NCI-H1092 (cell line): ENCODE measurements around the gene AURKA.
"Not testable (repeated sequence)": the region's sequence is repeated elsewhere in the genome, so short reads cannot be mapped to it uniquely, and the experiment has no call there.

Experiments
- DNase-seq: peaks from one replicate; lab custom pipeline; 2025; lab: John Stamatoyannopoulos, UW

Gene AURKA

GRCh38 chr20:56391037-56391436 is 978 bp downstream of the AURKA start:
- DNase-seq = no peak

GRCh38 chr20:56390396-56390795 is 1.6 kb downstream of the AURKA start:
- DNase-seq = not testable (repeated sequence)

DNA sequence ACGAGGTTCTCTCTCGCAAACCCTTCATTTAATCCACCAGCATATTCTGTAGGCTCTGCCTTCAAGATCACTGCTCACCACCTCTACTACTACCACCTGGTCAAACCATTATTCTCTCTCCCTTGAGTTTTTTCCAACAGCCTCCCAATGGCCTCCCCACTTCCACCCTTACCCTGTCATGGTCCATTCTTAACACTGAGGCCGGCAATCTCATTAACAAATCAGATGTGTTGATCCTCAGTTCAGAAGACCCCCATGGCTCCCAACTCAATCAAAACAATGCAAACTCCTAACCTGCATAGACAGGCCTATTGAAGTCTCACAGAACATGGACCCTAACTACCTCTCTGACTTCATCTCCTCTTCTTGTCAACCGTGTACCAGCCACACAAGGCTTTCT is 2.2 kb downstream of the AURKA start:
- no peak for DNase-seq

DNA sequence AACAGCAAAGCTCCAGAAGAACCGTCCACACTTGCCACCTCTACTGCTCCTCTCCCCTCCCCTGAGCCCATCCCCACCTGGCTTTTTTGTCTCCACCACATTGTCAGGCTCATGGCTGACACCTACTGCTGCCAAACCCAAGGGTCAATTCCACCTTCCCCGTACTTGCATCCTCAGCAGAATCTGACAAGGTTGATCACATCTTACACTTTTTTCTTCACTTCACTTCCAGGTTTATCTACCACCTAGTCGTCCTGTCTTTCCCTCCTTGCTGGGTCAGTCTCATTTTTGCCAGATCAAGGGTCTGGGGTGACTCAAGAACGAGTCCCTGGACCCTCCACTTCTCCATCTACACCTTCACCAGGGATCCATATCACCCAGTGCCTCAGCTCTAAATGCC is 3.1 kb downstream of the AURKA start:
- DNase-seq = no peak

DNA sequence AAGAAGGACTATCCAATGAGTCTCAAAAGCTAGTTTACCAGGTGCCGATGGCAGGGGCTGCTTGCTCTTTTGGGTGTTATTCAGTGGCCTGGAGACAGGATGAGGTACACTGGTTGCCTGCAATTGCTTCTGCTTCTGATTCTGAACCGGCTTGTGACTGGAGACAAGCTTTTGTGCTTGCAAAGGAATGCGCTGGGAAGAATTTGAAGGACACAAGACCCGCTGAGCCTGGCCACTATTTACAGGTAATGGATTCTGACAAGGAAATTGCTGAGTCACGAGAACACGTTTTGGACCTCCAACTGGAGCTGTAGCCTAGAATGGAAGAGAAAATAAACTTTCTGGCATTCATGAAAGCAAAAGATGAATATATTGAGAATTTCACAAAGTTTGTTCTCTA is 5.8 kb downstream of the AURKA start:
- no peak for DNase-seq

DNA sequence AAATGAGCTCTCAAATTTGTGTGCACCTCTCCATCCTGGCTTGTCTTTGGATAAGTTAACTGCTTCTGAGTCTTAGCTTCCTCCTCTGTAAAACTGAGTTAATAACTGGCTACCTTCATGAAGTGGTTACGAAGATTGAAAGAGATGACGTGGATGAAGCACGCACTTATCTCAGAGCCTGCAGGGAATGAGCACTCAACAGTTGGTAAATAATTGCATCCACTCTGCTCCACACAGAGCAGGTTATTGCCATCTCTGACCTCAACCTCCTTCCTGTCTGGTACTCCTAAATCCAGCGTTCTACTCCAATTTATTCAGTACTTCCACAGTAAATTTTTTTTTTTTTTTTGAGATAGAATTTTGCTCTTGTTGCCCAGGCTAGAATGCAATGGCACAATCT is 6.9 kb downstream of the AURKA start:
- DNase-seq = no peak

DNA sequence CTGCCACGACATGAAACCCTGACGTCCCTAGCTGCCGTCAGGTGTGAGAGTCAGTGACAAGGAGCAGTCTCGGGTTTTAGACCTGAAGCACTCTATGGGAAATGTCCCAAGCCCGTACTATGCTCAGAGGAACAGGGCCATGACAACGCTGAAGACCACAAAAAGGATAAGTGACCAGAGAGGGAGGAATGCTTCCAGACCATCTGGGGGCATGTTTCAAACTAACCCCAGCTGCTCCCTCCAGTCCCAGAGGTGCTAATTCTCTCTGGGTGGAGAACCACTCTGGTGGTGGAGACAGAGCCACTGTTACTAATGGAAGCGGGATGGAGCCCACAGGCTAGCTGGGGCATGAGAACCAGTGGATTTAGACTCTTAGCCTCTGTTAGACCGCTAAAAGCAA is 8.7 kb downstream of the AURKA start:
- no peak for DNase-seq

- no peak for DNase-seq
These were observed 9.3 kb downstream of the AURKA start for GRCh38 chr20:56382696-56383095.

- no peak for DNase-seq
These were observed 10.5 kb downstream of the AURKA start for GRCh38 chr20:56381501-56381900.

GRCh38 chr20:56380375-56380774 is 11.6 kb downstream of the AURKA start:
- DNase-seq = no peak

- no peak for DNase-seq
These were observed 13.6 kb downstream of the AURKA start for GRCh38 chr20:56378386-56378785.

DNA sequence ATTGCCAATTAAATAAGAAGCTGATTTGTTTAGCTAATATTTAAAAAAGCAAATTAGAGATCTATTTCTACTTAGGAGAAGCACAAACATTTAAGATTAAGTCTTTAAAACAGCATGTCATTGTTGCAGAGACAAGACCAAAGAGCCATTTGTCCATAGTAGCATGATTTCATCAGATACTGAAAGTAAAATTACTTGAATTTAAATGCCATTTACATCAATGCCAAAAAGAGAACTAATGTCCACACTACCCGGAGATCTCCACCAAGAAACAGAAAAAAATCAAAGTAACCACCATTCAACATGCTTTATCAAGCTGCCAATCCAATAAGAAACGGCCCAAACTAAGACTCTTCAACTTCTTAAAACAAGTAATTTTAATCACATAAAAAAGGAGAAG is 15.7 kb downstream of the AURKA start:
- no peak for DNase-seq

DNA sequence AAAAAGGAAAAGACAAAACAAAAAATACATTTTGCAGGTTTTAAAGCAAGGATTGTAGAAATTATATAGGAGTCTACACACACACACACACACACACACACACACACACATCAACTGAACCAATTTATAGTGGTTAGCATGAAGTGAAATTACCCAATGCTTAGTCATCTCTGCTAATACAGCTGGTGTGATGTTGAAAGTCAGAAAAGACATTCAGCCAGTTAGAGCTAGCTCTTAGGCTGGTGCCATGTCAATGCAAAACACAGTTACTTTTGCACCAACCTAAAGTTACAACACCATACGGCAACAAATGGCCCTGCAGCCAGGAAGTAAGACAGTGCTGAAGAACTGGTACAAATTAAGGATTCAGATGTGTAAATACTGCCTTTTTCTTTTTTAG is 18.1 kb downstream of the AURKA start:
- no peak for DNase-seq

DNA sequence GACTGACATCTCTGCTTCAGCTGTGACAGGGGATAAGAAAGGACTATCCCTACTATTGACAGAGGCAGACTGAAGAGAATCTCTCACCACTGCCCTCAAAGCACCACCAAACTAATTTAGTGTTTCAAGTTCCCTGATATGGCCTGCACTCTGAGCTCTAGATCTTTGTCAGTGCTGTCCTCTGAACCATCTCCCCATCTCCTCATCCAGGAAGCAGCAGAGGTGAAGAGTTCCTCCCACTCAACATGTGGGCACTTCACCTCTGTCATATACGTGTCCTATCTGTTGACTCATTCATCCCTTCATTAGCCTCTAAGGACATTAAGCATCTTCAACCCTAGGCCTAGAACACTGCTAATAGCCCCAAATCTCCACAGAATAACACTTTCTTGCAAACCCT is 19.2 kb downstream of the AURKA start:
- DNase-seq = no peak

DNA sequence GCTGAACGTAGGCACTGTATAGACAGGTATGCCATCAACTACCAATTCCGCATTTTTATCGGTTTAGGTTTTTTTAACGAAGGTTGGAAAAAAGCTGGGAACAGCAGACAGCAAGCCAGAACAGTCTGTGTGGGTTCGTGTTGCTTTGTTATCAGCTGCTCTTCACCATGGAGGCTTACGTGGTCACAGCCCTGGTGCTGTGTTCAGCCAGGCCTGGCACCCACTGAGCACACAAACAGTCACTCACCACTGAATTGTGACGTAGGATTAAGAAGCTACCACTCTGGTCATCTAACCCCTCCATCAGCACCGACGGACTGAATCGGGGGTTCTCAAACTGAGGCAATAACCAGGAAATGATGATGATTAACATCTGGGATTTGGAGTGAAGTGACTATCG is 20.0 kb downstream of the AURKA start:
- DNase-seq = no peak

DNA sequence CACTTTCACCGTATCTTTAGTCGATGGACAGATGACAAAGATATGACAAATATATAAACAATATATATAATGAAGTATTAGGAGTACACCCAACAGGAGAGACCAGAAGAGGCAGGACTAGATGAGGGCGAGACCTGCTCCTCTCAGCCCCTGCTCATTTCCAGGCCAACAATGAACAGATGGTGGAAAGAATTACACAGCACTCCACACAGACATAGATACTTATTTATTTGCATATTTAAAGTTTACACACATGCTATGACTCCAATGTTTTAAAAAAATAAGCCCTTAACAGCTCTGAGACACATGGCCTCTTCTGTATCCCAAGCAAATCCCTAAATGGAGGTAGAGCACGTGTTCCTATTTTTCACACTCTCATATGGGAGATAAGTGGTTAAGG is 22.8 kb downstream of the AURKA start:
- DNase-seq = no peak

- no peak for DNase-seq
These were observed 23.5 kb downstream of the AURKA start for GRCh38 chr20:56368351-56369134.

GRCh38 chr20:56363491-56363890 is 28.5 kb downstream of the AURKA start:
- no peak for DNase-seq

- no peak for DNase-seq
These were observed 29.1 kb downstream of the AURKA start for GRCh38 chr20:56362833-56363413.

GRCh38 chr20:56361900-56362299 is 30.1 kb downstream of the AURKA start:
- DNase-seq = no peak

DNA sequence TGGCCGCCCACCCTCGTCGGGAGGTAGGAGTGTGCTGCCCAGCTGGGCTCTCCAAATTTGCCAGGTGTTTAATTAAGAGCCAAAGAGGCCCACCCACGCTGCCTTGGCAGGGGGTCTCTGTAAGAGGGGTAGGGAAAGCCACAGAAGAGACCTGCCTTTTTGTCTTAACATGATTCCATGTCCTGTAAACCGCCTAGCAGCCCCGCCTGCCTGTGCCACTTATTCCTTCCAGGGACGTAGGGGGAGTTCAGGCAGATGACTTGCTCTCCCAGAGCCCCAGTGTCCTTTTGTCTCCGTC is 31.2 kb downstream of the AURKA start:
- DNase-seq = no peak

DNA sequence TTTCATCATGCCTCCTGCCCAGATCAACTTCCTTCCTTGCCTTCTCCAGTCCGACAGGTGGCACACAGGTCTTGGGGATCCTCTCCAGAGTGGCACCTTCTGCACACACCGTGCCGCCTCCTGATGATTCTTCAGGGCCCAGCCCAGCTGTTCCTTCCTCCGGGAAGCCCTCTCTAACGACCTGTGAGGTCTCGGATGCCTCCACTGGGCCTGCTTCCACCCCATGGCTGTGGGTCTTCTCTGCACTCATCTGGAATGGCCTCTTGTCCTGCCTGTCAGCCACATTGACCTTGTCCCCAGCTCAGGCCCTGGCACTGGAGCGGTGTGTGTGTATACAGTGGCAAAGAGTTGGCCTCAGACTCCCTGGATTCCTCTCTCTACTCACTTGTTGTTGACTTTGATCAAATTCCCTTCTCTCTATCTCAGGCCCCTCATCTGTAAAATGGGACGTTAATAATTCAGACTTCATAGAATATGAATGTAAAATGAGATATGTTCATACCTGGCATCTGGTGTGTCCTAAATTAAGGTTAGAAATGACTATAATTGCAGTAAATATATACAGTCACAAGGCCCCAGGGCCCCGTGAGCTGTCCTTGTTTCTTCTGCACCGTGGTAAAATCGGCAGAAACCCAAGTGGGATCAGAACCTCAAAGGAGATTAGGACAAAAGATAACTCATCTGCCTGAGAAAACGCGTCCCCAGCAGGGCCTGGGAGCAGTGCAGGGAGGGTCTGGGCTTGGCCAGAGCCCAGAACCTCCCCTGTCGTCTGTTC is 31.7 kb downstream of the AURKA start:
- DNase-seq = no peak
